HL-60 (cell line): ENCODE measurements around the gene ELF2.

ENCODE experiments used
- DNase-seq, 2 experiments: peaks; one replicate each; pipeline ENCODE4 v3.0.0-alpha.2; 2010 to 2020; ENCODE audit warnings: low read depth in 1 of 2, low spot score in 1 of 2
- H3K27ac ChIP-seq: fragments of 250-450 bp; sonication (Bioruptor Pico); replicated peaks from 2 replicates; pipeline ENCODE4 v1.5.1; 2020; ENCODE audit warnings: mild to moderate bottlenecking, moderate library complexity
- H3K27me3 ChIP-seq: fragments of 250-450 bp; sonication (Bioruptor Pico); 2 replicates; pipeline ENCODE4 v1.5.1; 2021; ENCODE audit warnings: mild to moderate bottlenecking, moderate library complexity; ENCODE audit not compliant: insufficient read depth, poor library complexity, severe bottlenecking
- H3K4me3 ChIP-seq: replicated peaks from 2 replicates; pipeline ENCODE4 v1.5.1; 2011; ENCODE audit warnings: mild to moderate bottlenecking, control low read depth, low read length; ENCODE audit not compliant: insufficient read depth
- CTCF ChIP-seq: IDR thresholded peaks from one replicate; pipeline ENCODE4 v1.5.1; 2011; ENCODE audit warnings: low read length, control low read depth, inconsistent platforms; ENCODE audit not compliant: insufficient read depth
- GABPA ChIP-seq: IDR thresholded peaks from 2 replicates; pipeline ENCODE4 v1.6.1; 2012; ENCODE audit warnings: low read depth
- POLR2AphosphoS5 ChIP-seq: IDR thresholded peaks from 2 replicates; pipeline ENCODE4 v1.6.1; 2012; ENCODE audit warnings: low read depth
- REST ChIP-seq: IDR thresholded peaks from 2 replicates; pipeline ENCODE4 v1.6.1; 2012; ENCODE audit warnings: low read depth; ENCODE audit not compliant: insufficient replicate concordance
- SPI1 ChIP-seq: IDR thresholded peaks from 2 replicates; pipeline ENCODE4 v1.6.1; 2012; ENCODE audit warnings: low read depth, mild to moderate bottlenecking, borderline replicate concordance

Gene ELF2

GRCh38 chr4:139131209-139131870 lies 45.7 kb downstream of the ELF2 start:
- TF ChIP-seq REST (no peak), POLR2AphosphoS5 (no peak), SPI1 (no peak), GABPA (no peak), CTCF (no peak)
- Histone ChIP-seq H3K4me3 (no peak overlapping the region), H3K27me3 (no peaks in the 10 kb centered on the region), H3K27ac (no peak overlapping the region)
- DNase-seq = no peak

DNA sequence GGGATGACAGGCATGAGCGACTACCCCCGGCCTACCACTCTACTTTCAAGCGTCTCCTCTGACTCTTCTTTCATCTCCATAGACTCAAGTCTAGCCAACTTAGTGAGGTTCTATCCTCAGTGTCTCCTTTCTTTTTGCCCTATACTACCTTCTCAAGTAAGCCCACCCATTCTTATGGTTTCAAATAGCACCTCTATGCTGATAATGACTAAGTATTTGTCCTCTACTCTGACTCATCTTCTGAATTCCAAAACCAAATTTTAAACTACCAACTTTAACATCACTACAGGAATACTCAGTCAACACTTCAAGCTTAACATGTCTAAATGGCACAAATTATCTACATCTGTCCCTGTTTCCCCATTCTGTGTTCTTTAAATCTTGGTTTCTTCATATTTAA lies 47.8 kb downstream of the ELF2 start:
- Histone ChIP-seq H3K27ac (no peak overlapping the region), H3K27me3 (no peaks in the 10 kb centered on the region), H3K4me3 (no peak overlapping the region)
- TF ChIP-seq CTCF (no peak), GABPA (no peak), POLR2AphosphoS5 (no peak), SPI1 (no peak), REST (no peak)
- DNase-seq = no peak

- Histone ChIP-seq H3K4me3 (no peak overlapping the region), H3K27me3 (no peaks in the 10 kb centered on the region), H3K27ac (no peak overlapping the region)
- no peak for DNase-seq
- TF ChIP-seq GABPA = no peak
These were observed 50.1 kb downstream of the ELF2 start for GRCh38 chr4:139126898-139127297.

GRCh38 chr4:139123910-139124309 lies 53.1 kb downstream of the ELF2 start:
- DNase-seq = no peak
- no peak overlapping the region for H3K27ac ChIP-seq
- no peaks in the 10 kb centered on the region for H3K27me3 ChIP-seq
- no peak overlapping the region for H3K4me3 ChIP-seq
- no peak for TF ChIP-seq POLR2AphosphoS5
- TF ChIP-seq CTCF = no peak
- TF ChIP-seq REST = no peak
- no peak for TF ChIP-seq SPI1
- no peak for TF ChIP-seq GABPA
